HCT116 (cell line): ENCODE results near the gene WBP1. TPM values are rescaled to one million over a fixed set of nuclear protein-coding genes. Genes with fewer than 3 reads are reported as not detected.

ENCODE experiments used
- ATAC-seq: fragments of 200-7000 bp; cut with Tn5 transposase; 2 replicates; pipeline ENCODE4 v1.9.1; 2020; ENCODE audit warnings: mild to moderate bottlenecking, moderate library complexity
- BruUV-seq: library from RNA; stranded (reverse); fragments of 400-500 nt; replicated peaks from 2 replicates; lab custom pipeline; 2021; lab: Mats Ljungman, UMichigan
- CTCF ChIA-PET: fragments of 300-600 bp; sonication (Branson Sonifier 250); formaldehyde crosslinking; loops from one replicate; lab custom pipeline; 2021; ENCODE audit warnings: antibody characterized with exemption; lab: Charles Lee
- POLR2A ChIA-PET: fragments of 300-600, 350-600 bp; sonication (Branson Sonifier 250); formaldehyde crosslinking; loops from one replicate; lab custom pipeline; 2021; ENCODE audit warnings: antibody characterized with exemption; lab: Charles Lee
- RAD21 ChIA-PET, 2 experiments: fragments of 300-600 bp; sonication (Branson Sonifier 250); formaldehyde crosslinking; loops; one replicate each; lab custom pipeline; 2023; ENCODE audit warnings: low total read pairs in 2 of 2; ENCODE audit not compliant: uncharacterized antibody in 2 of 2, unreplicated experiment in 2 of 2, low non-redundant PET in 1 of 2; lab: Charles Lee
- DNase-seq: peaks from one replicate; pipeline ENCODE4 v3.0.0-alpha.2; 2010; ENCODE audit warnings: low read depth, low spot score
- H2AFZ ChIP-seq: fragments of 200-600 bp; shearing (Covaris generic), sonication (generic); 2 replicates; pipeline ENCODE4 v1.6.1; 2017; ENCODE audit warnings: low read depth, mixed run types, mixed read lengths, antibody characterized with exemption, low read length; ENCODE audit not compliant: poor library complexity, severe bottlenecking
- H3K27ac ChIP-seq: 2 replicates; pipeline ENCODE4 v1.5.1; 2012; ENCODE audit warnings: low read depth, low read length
- H3K27me3 ChIP-seq: fragments of 200-600 bp; sonication (generic); 2 replicates; pipeline ENCODE4 v1.6.1; 2016; ENCODE audit warnings: mixed run types, low read length, mixed read lengths; ENCODE audit not compliant: insufficient read depth
- H3K36me3 ChIP-seq, 2 experiments: fragments of 200-500 bp in 1 of 2; fragments of 200-600 bp in 1 of 2; sonication (Bioruptor generic) in 1 of 2; sonication (generic) in 1 of 2; 2 replicates each; pipeline versions ENCODE4 v1.5.1 to v1.6.1; 2014 to 2016; ENCODE audit warnings: low read length in 2 of 2, inconsistent platforms in 1 of 2, mixed read lengths in 1 of 2, mixed run types in 1 of 2; ENCODE audit not compliant: insufficient read depth in 2 of 2, control insufficient read depth in 1 of 2
- H3K4me1 ChIP-seq, 2 experiments: fragments of 200-600 bp in 1 of 2; sonication (generic) in 1 of 2; 2 replicates each; pipeline versions ENCODE4 v1.5.1 to v1.6.1; 2012 to 2017; ENCODE audit warnings: low read length in 2 of 2, inconsistent platforms in 1 of 2, mild to moderate bottlenecking in 1 of 2, mixed read lengths in 1 of 2, mixed run types in 1 of 2, moderate library complexity in 1 of 2; ENCODE audit not compliant: insufficient read depth in 2 of 2, control insufficient read depth in 1 of 2
- H3K4me2 ChIP-seq: fragments of 200-600 bp; sonication (generic); 2 replicates; pipeline ENCODE4 v1.6.1; 2017; ENCODE audit warnings: mixed run types, low read length, mixed read lengths
- H3K4me3 ChIP-seq, 2 experiments: fragments of 200-600 bp in 1 of 2; sonication (generic) in 1 of 2; replicated peaks in 1 of 2; 2 replicates each; pipeline ENCODE4 v1.5.1; 2011 to 2016; ENCODE audit warnings: low read length in 2 of 2, control low read depth in 1 of 2, low read depth in 1 of 2, mild to moderate bottlenecking in 1 of 2, mixed read lengths in 1 of 2, mixed run types in 1 of 2
- H3K79me2 ChIP-seq: fragments of 200-600 bp; sonication (generic); 2 replicates; pipeline ENCODE4 v1.6.1; 2017; ENCODE audit warnings: mild to moderate bottlenecking, mixed run types, low read length, moderate library complexity, mixed read lengths; ENCODE audit not compliant: insufficient read depth
- H3K9ac ChIP-seq: fragments of 200-600 bp; sonication (generic); 2 replicates; pipeline ENCODE4 v1.6.1; 2016; ENCODE audit warnings: low read length, mixed read lengths
- H3K9me2 ChIP-seq: fragments of 200-600 bp; sonication (generic), shearing (Covaris generic); 2 replicates; pipeline ENCODE4 v1.6.1; 2017; ENCODE audit warnings: mixed run types, mild to moderate bottlenecking, moderate library complexity; ENCODE audit not compliant: insufficient read depth
- H3K9me3 ChIP-seq, 2 experiments: fragments of 200-500 bp in 1 of 2; fragments of 200-600 bp in 1 of 2; sonication (Bioruptor generic) in 1 of 2; sonication (generic) in 1 of 2; 2 replicates each; pipeline ENCODE4 v1.6.1; 2014 to 2017; ENCODE audit warnings: low read length in 2 of 2, mixed read lengths in 2 of 2, inconsistent platforms in 1 of 2, low read depth in 1 of 2, mild to moderate bottlenecking in 1 of 2, mixed run types in 1 of 2, moderate library complexity in 1 of 2; ENCODE audit not compliant: control insufficient read depth in 1 of 2, insufficient read depth in 1 of 2
- H4K20me1 ChIP-seq: fragments of 200-600 bp; sonication (generic), shearing (Covaris generic); 2 replicates; pipeline ENCODE4 v1.6.1; 2017; ENCODE audit warnings: mixed run types, mild to moderate bottlenecking, moderate library complexity; ENCODE audit not compliant: insufficient read depth
- CEBPB ChIP-seq: IDR thresholded peaks from 2 replicates; pipeline ENCODE4 v1.6.1; 2012; ENCODE audit warnings: low read depth
- CTCF ChIP-seq, 3 experiments: fragments of 200-600 bp in 1 of 3; sonication (generic) in 1 of 3; IDR thresholded peaks in 2 of 3; conservative IDR thresholded peaks in 1 of 3; 2 replicates each; pipeline ENCODE4 v1.5.1; 2012 to 2017; ENCODE audit warnings: low read depth in 2 of 3, low read length in 2 of 3, antibody characterized with exemption in 1 of 3, borderline replicate concordance in 1 of 3, control low read depth in 1 of 3, mild to moderate bottlenecking in 1 of 3, mixed read lengths in 1 of 3, mixed run types in 1 of 3, moderate library complexity in 1 of 3; ENCODE audit not compliant: insufficient read depth in 1 of 3
- JUND ChIP-seq: IDR thresholded peaks from 2 replicates; pipeline ENCODE4 v1.6.1; 2012
- POLR2AphosphoS5 ChIP-seq: IDR thresholded peaks from 2 replicates; pipeline ENCODE4 v1.6.1; 2011; ENCODE audit warnings: mild to moderate bottlenecking, low read depth, low read length, moderate library complexity
- SIN3A ChIP-seq: IDR thresholded peaks from 2 replicates; pipeline ENCODE4 v1.6.1; 2012; ENCODE audit warnings: low read depth
- TCF7L2 ChIP-seq: IDR thresholded peaks from 2 replicates; pipeline ENCODE4 v1.7.0; 2011; ENCODE audit warnings: borderline replicate concordance, inconsistent platforms; ENCODE audit not compliant: insufficient read depth, insufficient read length; ENCODE audit errors: extremely low read depth
- intact Hi-C: fragments of 100-400 bp; cut with micrococcal nuclease; formaldehyde crosslinking; loops from 2 replicates; pipeline ENCODE4 v1.10.0; 2022
- total RNA-seq: library from RNA; stranded (reverse); gene quantifications from one replicate; pipeline ENCODE4 v1.2.1, GENCODE V29; 2021; ENCODE audit not compliant: unreplicated experiment

WBP1 gene
- total RNA-seq, 1 experiment from 2014 or later = 64.7 TPM

- Histone ChIP-seq H4K20me1 (no peaks in the 10 kb centered on the region; the same call in 1 of the 2 replicates), H3K9ac (peak overlapping the region; percentile 78; the same call in 1 of the 2 replicates), H3K4me1 (peaks cover 23 to 41% of the 10 kb centered on the region in 2 experiments), H3K4me2 (peak overlapping the region; percentile 91), H3K9me3 (no peaks in the 10 kb centered on the region), H3K27ac (peak overlapping the region; percentile 99), H3K79me2 (peaks cover 64% of the 10 kb centered on the region), H2AFZ (no peak overlapping the region), H3K36me3 (peaks cover 0 to 13% of the 10 kb centered on the region in 2 experiments; a peak in 1 of 4 replicates), H3K9me2 (no peaks in the 10 kb centered on the region), H3K4me3 (peak overlapping the region; percentile 66 to 69; a peak in 3 of 4 replicates), H3K27me3 (no peaks in the 10 kb centered on the region)
- RAD21 ChIA-PET = interaction anchor here in 1 of 2 experiments (0.5 kb wide), 1 partner anchor 34 kb away, joined by 4 read pairs; no protein-coding TSS in a partner anchor
- intact Hi-C loops = no loop called here
- POLR2A ChIA-PET = no interaction called here
- CTCF ChIA-PET = no interaction called here
- DNase-seq (no peak), ATAC-seq (no peak)
- BruUV-seq = no TSS peak
- TF ChIP-seq SIN3A (no peak), CTCF (IDR thresholded peaks at IDR 0.05 in 2 of 3, conservative IDR thresholded peaks at IDR 0.05 in 1 of 3; ENCODE audit: borderline replicate concordance in 1 of 3, insufficient read depth in 1 of 3, low read depth in 2 of 3, low read length in 2 of 3) (no peak), CEBPB (no peak), TCF7L2 (no peak), JUND (no peak), POLR2AphosphoS5 (no peak)
These were observed 18.9 kb upstream of the WBP1 start for GRCh38 chr2:74439373-74439772.
